GM21526 (cell line): ENCODE data around the gene GIPC3.
"Not testable (repeated sequence)": the region's sequence is repeated elsewhere in the genome, so short reads cannot be mapped to it uniquely, and the experiment has no call there.

ENCODE experiments used
- ATAC-seq: cut with Tn5 transposase; IDR thresholded peaks from one replicate; pipeline ENCODE4 v1.9.1; 2021; ENCODE audit warnings: moderate library complexity; ENCODE audit not compliant: unreplicated experiment, low FRiP score

Gene GIPC3

GRCh38 chr19:3549816-3550215 is 35.5 kb upstream of the GIPC3 start:
- no peak for ATAC-seq

- ATAC-seq: no peak
Measured at GRCh38 chr19:3550947-3551791, 34.1 kb upstream of the GIPC3 start.

- no peak for ATAC-seq
Measured at GRCh38 chr19:3551792-3552095, 33.5 kb upstream of the GIPC3 start.

GRCh38 chr19:3554254-3555083 is 30.8 kb upstream of the GIPC3 start:
- no peak for ATAC-seq

GRCh38 chr19:3555653-3556422 is 29.4 kb upstream of the GIPC3 start:
- ATAC-seq: no peak

- no peak for ATAC-seq
Measured at GRCh38 chr19:3556423-3556977, 28.8 kb upstream of the GIPC3 start.

GRCh38 chr19:3556978-3557460 is 28.3 kb upstream of the GIPC3 start:
- peak; percentile 33 for ATAC-seq

- ATAC-seq: peak; percentile 75
Measured at GRCh38 chr19:3557461-3558248, 27.6 kb upstream of the GIPC3 start, which contains the start of gene MFSD12. Gene MFSD12 (minus strand): TSS chr19:3557586. CDS start chr19:3557403, 183 bp downstream.

GRCh38 chr19:3563709-3564524 is 21.4 kb upstream of the GIPC3 start:
- ATAC-seq: no peak

- no peak for ATAC-seq
Measured at GRCh38 chr19:3565139-3565538, 20.1 kb upstream of the GIPC3 start.

- ATAC-seq: not testable (repeated sequence)
Measured at GRCh38 chr19:3570042-3570441, 15.2 kb upstream of the GIPC3 start.

- ATAC-seq: no peak
Measured at GRCh38 chr19:3570606-3571011, 14.7 kb upstream of the GIPC3 start.

- peak; percentile 82 for ATAC-seq
Measured at GRCh38 chr19:3572132-3572854, 13.0 kb upstream of the GIPC3 start.

GRCh38 chr19:3572855-3573161 is 12.5 kb upstream of the GIPC3 start, which contains the start of gene HMG20B:
Gene HMG20B (plus strand): TSS chr19:3572944. CDS start chr19:3573310, 366 bp downstream.
- no peak for ATAC-seq

GRCh38 chr19:3573162-3573857 is 12.0 kb upstream of the GIPC3 start:
- ATAC-seq: peak; percentile 12

GRCh38 chr19:3573858-3574637 is 11.2 kb upstream of the GIPC3 start:
- ATAC-seq: no peak

- ATAC-seq: no peak
Measured at GRCh38 chr19:3575260-3575741, 10.0 kb upstream of the GIPC3 start.
